ENCODE data around the gene CRTC3.
"Not testable (repeated sequence)": the region's sequence is repeated elsewhere in the genome, so short reads cannot be mapped to it uniquely, and the experiment has no call there.

The CRTC3 gene

DNA sequence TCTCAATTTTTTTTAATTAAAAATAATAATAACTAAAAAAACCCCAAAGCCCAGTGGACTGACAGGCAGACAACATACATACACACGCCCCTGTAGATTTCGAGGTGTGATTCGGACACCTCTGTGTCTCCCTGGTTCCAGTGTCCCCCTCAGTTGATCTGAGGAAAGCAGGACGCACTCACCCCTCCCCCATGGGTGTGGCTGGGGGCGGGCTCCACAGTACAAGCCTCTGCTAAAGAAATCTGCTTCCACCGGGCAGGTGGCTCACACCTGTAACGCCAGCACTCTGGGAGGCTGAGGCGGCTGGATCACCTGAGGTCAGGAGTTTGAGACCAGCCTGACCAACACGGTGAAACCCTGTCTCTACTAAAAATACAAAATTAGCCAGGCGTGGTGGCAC, 153.6 kb downstream of the CRTC3 start:
- no peak for DNase-seq

DNA sequence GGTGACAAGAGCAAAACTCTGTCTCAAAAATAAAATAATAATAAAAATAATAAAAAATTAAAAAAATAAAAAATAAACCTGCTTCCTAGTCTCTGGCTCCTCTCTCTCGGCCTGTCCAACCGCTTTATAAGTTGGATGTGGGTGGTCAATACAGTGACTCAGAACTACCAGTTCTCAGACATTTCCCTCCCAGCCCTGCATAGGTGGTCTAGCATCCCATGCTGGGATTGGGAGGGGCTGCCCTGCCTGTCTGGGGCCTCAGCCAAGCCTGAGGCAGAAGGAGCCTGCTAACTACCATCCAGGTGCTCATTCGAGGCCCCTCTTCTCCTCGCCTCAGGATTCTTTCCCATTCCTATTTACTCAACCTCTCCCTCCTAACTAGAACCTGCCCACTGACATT, 154.2 kb downstream of the CRTC3 start:
- DNase-seq: no peak

DNA sequence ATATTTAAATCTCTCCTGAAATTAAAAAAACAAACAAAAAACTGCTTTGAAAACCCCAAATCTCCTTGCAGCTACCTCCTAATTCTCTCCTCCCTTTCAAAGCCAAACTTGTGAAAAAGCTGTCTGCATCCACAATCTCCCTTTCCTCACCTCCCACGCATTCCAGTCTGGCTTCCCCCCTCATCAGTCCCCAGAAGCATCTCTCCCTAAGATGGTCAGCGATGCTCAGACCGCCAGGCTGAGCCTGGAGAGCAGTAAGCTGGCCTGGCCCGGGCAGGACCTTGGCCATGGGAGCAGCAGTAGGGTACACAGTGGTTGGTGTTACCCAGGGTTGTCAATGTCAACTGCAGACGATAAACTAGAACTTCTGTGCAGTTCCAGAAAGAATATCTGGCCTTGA, 154.6 kb downstream of the CRTC3 start:
- DNase-seq: no peak

DNA sequence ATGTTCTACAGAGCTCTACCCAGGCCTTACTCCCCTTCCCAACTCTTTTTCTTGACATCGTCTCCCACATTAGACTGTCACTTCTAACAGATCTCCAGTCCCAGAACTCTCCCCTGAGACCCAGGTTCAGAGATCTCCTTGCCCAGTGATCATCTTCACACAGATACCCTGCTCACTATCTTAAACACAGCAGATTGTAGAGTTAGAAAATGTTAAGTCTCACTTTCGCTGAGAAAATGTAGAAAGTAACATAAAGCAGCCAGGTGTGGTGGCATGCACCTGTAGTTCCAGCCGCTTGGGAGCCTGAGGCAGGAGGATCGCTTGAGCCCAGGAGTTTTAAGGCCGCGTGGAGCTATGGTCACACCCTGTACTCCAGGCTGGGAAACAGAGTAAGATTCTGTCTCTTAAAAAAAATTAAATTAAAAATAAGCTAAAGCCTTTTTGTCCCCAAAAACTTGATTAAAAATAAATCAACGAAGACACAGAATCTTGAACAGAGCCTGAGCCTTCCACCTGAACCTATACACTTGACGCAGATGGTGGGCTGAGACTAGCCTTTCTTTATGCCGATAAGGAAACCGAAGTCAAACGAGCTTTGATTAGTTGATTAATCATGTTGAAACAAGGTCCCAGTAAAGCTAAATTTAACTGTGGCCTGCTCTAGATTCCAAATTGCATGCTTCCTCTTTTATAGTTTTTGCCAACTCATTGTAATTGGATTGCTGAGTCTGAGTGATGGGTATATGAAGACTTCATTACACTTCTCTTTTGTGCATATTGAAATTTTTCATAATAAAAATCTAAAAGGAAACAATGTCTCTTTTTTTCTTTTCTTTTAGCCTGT, 156.1 kb downstream of the CRTC3 start:
- DNase-seq: no peak

DNA sequence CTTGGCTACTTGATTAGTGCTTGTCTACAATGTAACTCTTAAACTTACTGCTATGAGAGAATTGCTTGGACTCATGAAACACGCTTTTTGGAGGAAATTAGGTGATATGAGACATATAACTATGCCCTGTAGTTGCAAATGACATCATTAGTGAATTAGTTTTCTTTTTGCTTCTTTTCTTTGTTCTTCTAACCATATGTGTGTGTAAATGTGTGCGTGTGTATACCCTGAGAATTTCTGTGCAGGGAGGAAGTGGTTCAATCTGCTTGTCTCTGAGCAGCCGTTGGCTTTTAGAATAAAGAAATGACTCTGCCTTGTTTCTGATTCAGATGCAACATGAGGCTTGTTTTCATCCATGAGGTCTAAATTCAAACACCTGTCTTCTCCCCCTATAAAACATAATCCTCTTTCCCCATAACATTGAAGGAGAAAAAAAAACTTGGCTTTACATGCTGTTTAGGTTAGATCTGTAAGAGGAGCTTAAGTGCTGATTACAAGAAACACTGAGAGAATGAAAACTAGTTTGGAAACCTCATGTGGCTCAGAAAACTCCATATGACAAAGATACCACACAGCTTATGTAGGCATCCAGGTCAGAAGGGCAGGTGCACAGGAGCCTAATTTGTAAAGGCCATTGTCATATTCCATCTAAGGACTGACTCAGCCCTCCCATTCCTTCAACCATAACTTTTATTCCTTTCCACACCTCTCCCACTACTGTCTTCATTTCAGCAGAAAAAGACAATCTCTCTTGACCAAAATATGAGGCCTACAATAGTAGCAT, 156.9 kb downstream of the CRTC3 start:
- no peak for DNase-seq

DNA sequence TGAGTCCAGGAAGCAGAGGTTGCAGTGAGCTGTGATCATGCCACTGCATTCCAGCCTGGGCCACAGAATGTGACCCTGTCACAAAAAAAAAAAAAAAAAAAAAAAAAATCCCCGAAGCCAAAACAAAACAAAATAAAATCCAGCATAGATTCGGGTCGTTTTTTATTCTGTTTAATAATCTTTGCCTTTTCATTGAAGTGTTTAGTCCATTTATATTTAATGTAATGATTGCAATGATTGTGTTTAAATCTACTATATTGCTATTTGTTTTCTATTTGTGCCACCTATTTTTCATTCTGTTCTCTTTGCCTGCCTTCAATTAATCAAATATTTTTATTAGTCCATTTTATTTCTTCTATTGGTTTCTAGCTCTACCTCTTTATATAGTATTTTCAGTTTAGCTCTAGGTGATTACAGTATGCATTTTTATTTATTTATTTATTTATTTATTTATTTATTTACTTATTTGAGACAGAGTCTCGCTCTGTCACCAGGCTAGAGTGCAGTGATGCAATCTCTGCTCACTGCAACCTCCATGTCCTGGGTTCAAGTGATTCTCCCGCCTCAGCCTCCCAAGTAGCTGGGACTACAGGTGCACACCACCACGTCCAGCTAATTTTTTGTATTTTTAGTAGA, 159.7 kb downstream of the CRTC3 start:
- not testable (repeated sequence) for DNase-seq

DNA sequence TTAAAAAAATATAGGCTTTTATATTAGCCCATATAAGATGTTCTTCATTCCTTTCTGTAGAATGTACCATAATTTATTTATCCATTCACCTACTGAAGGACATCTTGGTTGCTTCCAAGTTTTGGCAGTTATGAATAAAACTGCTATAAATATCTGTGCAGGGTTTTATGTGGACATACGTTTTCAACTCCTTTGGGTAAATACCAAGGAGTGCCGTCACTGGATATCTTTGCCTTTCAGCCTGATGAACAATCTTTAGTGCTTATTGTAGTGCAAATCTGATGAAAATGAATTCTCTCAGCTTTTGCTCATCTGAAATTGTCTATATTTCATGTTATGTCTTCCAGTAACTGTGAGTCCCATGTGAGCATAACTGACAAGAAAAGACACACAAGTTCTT, 160.9 kb downstream of the CRTC3 start:
- DNase-seq: no peak

DNA sequence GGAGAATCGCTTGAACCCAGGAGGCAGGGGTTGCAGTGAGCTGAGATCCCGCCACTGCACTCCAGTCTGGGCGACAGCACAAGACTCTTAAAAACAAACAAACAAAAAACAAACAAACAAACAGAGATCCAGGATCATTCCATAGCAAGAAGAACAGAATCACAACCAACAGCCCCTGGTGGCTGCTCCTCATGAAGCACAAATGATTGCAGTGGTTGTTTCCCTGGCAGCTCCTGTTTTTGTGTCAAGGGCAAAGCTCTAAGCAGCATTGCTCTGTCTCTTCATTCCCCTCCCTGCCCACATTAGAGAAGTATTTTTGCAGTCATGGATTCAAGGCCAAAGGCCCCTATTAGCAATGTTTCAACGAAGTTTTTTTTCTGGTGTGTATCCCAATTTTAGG, 161.6 kb downstream of the CRTC3 start:
- DNase-seq: no peak

DNA sequence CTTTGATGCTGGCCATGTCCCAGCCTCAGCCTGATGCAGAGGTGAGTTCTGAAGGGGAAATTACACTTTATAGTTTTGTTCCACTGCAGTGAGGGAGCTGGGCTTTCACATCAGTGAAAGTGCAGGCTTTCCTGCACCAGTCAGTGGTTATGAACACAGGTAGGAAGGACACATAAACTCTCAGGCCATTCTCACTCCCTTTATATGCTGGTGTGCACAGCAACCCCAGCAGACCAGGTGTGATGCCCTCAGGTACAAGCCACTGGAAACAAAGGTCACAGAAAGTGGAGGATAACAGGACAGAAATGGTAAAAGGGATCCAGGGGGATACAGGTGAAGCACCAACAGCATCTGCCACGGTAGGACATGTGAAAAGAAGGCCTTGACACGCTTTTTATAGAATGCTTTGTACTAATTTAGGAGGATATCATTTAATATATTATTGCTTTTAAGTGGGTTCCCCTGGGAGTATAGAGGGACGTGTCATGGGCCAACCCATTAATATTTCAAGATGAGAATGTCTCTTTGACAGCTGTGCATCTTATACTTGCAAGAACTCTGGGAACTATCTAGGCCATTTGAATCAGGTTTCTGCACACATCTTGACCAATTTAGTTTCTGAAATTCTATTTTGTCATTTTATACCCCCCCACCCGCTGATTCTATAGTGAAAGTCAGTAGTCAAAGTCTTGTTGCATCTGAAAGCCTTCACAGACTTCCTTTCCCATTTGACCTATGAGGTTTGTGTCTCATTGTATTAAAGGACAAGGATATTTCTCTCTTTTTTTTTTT, 162.5 kb downstream of the CRTC3 start:
- DNase-seq: no peak
